Thymus (tissue), 14 donors: ENCODE results near the gene SPATA13. TPM values are rescaled to one million over a fixed set of nuclear protein-coding genes. Genes with fewer than 3 reads are reported as not detected.
"Not testable (repeated sequence)": the region's sequence is repeated elsewhere in the genome, so short reads cannot be mapped to it uniquely, and the experiment has no call there.

Experiments used
- DNase-seq, 9 donors: peaks; one replicate each; pipeline ENCODE4 v3.0.0-alpha.2; 2013; ENCODE audit warnings: low spot score in 9 of 9, low read depth in 6 of 9, missing footprints in 1 of 9
- H3K27ac ChIP-seq, 2 donors: one replicate each; pipeline ENCODE4 v1.5.1; 2013; ENCODE audit warnings: control low read depth in 1 of 2, low read depth in 1 of 2, low read length in 1 of 2, mild to moderate bottlenecking in 1 of 2, moderate library complexity in 1 of 2
- H3K27me3 ChIP-seq, 2 donors: one replicate each; pipeline ENCODE4 v1.5.1; 2013; ENCODE audit warnings: low read length in 1 of 2; ENCODE audit not compliant: control insufficient read depth in 2 of 2, insufficient read depth in 1 of 2
- H3K36me3 ChIP-seq, 2 donors: one replicate each; pipeline ENCODE4 v1.5.1; 2013; ENCODE audit warnings: low read length in 1 of 2, mild to moderate bottlenecking in 1 of 2, moderate library complexity in 1 of 2; ENCODE audit not compliant: control insufficient read depth in 2 of 2, insufficient read depth in 2 of 2
- H3K4me1 ChIP-seq, 2 donors: one replicate each; pipeline ENCODE4 v1.5.1; 2013; ENCODE audit warnings: low read length in 2 of 2; ENCODE audit not compliant: control insufficient read depth in 2 of 2, insufficient read depth in 2 of 2
- H3K4me3 ChIP-seq, 2 donors: one replicate each; pipeline ENCODE4 v1.5.1; 2013; ENCODE audit warnings: low read length in 2 of 2, control low read depth in 1 of 2, mild to moderate bottlenecking in 1 of 2
- H3K9me3 ChIP-seq, 2 donors: one replicate each; pipeline ENCODE4 v1.5.1; 2013; ENCODE audit warnings: low read length in 1 of 2, mild to moderate bottlenecking in 1 of 2; ENCODE audit not compliant: control insufficient read depth in 2 of 2, insufficient read depth in 1 of 2
- WGBS: extraction: QIAGEN DNeasy Blood & Tissue Kit; methylation state at CpG from one replicate; pipeline ENCODE4 v1.1.7; 2013; 5-methylcytosine and 5-hydroxymethylcytosine counted together
- long read RNA-seq, 10 donors: transcript quantifications; one replicate each; lab custom pipeline, GENCODE V29; 2026
- polyA plus RNA-seq: library from polyadenylated mRNA; stranded (reverse); fragments of 200-250 nt; gene quantifications from one replicate; pipeline ENCODE4 v1.2.3, GENCODE V29; 2013
- total RNA-seq: library from RNA; stranded (reverse); fragments of 120-200 nt; gene quantifications from one replicate; pipeline ENCODE4 v1.2.4, GENCODE V29; 2013
- donor health status: healthy.

SPATA13 gene
- total RNA-seq (18.7 TPM), polyA plus RNA-seq (17.0 TPM)
- long read RNA-seq, donor 1: 0 reads
- long read RNA-seq, donor 2: 0 reads
- long read RNA-seq, donor 3, full-length matches to known transcripts: 7 of 13 reads
- long read RNA-seq, donor 3, partial matches to known transcripts: 6 of 13 reads
- long read RNA-seq, donor 3, other reads (novel, unspliced or antisense): 0 of 13 reads
- long read RNA-seq, donor 4, partial matches to known transcripts: 0 of 5 reads
- long read RNA-seq, donor 4, other reads (novel, unspliced or antisense): 0 of 5 reads
- long read RNA-seq, donor 5, partial matches to known transcripts: 0 of 2 reads
- long read RNA-seq, donor 5, other reads (novel, unspliced or antisense): 0 of 2 reads
- long read RNA-seq, donor 6, full-length matches to known transcripts: 2 of 2 reads
- long read RNA-seq, donor 6, partial matches to known transcripts: 0 of 2 reads
- long read RNA-seq, donor 6, other reads (novel, unspliced or antisense): 0 of 2 reads
- long read RNA-seq, donor 7: 0 reads
- long read RNA-seq, donor 8, partial matches to known transcripts: 10 of 11 reads
- long read RNA-seq, donor 8, other reads (novel, unspliced or antisense): 0 of 11 reads
- long read RNA-seq, donor 9, partial matches to known transcripts: 8 of 10 reads
- long read RNA-seq, donor 9, other reads (novel, unspliced or antisense): 0 of 10 reads
- long read RNA-seq, donor 10, full-length matches to known transcripts: 2 of 7 reads
- long read RNA-seq, donor 10, partial matches to known transcripts: 5 of 7 reads
- long read RNA-seq, donor 10, other reads (novel, unspliced or antisense): 0 of 7 reads

GRCh38 chr13:24160458-24161009 lies at the start of gene SPATA13:
Gene SPATA13, plus strand, starts transcription at chr13:24160720. Its CDS starts 62,210 bp downstream, at chr13:24222930.
- WGBS: under 1% methylated on average over 50 of the region's 50 CpGs
- H3K36me3 ChIP-seq: peaks cover 4 to 7% of the 10 kb centered on the region in 2 donors
- H3K27me3 ChIP-seq: peaks cover 0 to 7% of the 10 kb centered on the region in 2 donors
- H3K4me1 ChIP-seq: peaks cover 4 to 22% of the 10 kb centered on the region in 2 donors
- H3K27ac ChIP-seq: peak within 1 kb of the TSS; percentile 24 to 46
- DNase-seq: peak; percentile 66 to 94 (median 89)
- H3K4me3 ChIP-seq: peak within 1 kb of the TSS; percentile 74 to 81
- H3K9me3 ChIP-seq: no peaks in the 10 kb centered on the region

GRCh38 chr13:24112791-24113190 lies 47.7 kb upstream of the SPATA13 start:
- DNase-seq: no peak
- WGBS: 98% methylated on average over 5 of the region's 5 CpGs
- Histone ChIP-seq H3K9me3 (no peaks in the 10 kb centered on the region), H3K36me3 (no peaks in the 10 kb centered on the region), H3K27ac (no peak overlapping the region), H3K4me1 (peaks cover 6 to 11% of the 10 kb centered on the region in 2 donors), H3K4me3 (no peak overlapping the region), H3K27me3 (no peaks in the 10 kb centered on the region)

GRCh38 chr13:24115671-24116070 lies 44.8 kb upstream of the SPATA13 start:
- no peak for DNase-seq
- WGBS: 95% methylated on average over 6 of the region's 6 CpGs
- H3K4me1 ChIP-seq: peaks cover 16 to 39% of the 10 kb centered on the region in 2 donors
- no peaks in the 10 kb centered on the region for H3K9me3 ChIP-seq
- H3K4me3 ChIP-seq: no peak overlapping the region
- no peak overlapping the region for H3K27ac ChIP-seq
- H3K27me3 ChIP-seq: no peaks in the 10 kb centered on the region
- H3K36me3 ChIP-seq: no peaks in the 10 kb centered on the region

- no peaks in the 10 kb centered on the region for H3K27me3 ChIP-seq
- H3K36me3 ChIP-seq: no peaks in the 10 kb centered on the region
- 52% methylated on average over 6 of the region's 6 CpGs for WGBS
- no peak overlapping the region for H3K27ac ChIP-seq
- no peak overlapping the region for H3K4me3 ChIP-seq
- H3K9me3 ChIP-seq: no peaks in the 10 kb centered on the region
- peak in 1 of 9 donors; percentile 55 for DNase-seq
- H3K4me1 ChIP-seq: peaks cover 16 to 40% of the 10 kb centered on the region in 2 donors
Observed at GRCh38 chr13:24116131-24116530, 44.4 kb upstream of the SPATA13 start.

GRCh38 chr13:24118576-24118975 lies 41.9 kb upstream of the SPATA13 start:
- Histone ChIP-seq H3K4me1 (peaks cover 22 to 55% of the 10 kb centered on the region in 2 donors), H3K36me3 (no peaks in the 10 kb centered on the region), H3K4me3 (no peak overlapping the region), H3K27ac (peak overlapping the region in 1 of 2 donors; percentile 6), H3K27me3 (no peaks in the 10 kb centered on the region), H3K9me3 (no peaks in the 10 kb centered on the region)
- 35% methylated on average over 5 of the region's 5 CpGs for WGBS
- DNase-seq: peak in 1 of 9 donors; percentile 54

GRCh38 chr13:24119626-24120508 lies 40.7 kb upstream of the SPATA13 start:
- H3K36me3 ChIP-seq: no peaks in the 10 kb centered on the region
- 95% methylated on average over 11 of the region's 11 CpGs for WGBS
- no peak overlapping the region for H3K27ac ChIP-seq
- H3K4me3 ChIP-seq: no peak overlapping the region
- no peak for DNase-seq
- no peaks in the 10 kb centered on the region for H3K9me3 ChIP-seq
- H3K27me3 ChIP-seq: no peaks in the 10 kb centered on the region
- peaks cover 22 to 57% of the 10 kb centered on the region in 2 donors for H3K4me1 ChIP-seq

- DNase-seq, H3K27ac ChIP-seq, H3K36me3 ChIP-seq, H3K9me3 ChIP-seq, H3K27me3 ChIP-seq, H3K4me3 ChIP-seq: not testable (repeated sequence)
- H3K4me1 ChIP-seq: peaks cover 16 to 51% of the 10 kb centered on the region in 2 donors
- 88% methylated on average over 4 of the region's 4 CpGs for WGBS
Observed at GRCh38 chr13:24122045-24122444, 38.5 kb upstream of the SPATA13 start.

GRCh38 chr13:24122569-24122968 lies 38.0 kb upstream of the SPATA13 start:
- 39% methylated on average over 5 of the region's 5 CpGs for WGBS
- H3K27me3 ChIP-seq: no peaks in the 10 kb centered on the region
- H3K4me1 ChIP-seq: peaks cover 16 to 55% of the 10 kb centered on the region in 2 donors
- peak in 3 of 9 donors; percentile 22 to 64 (median 41) for DNase-seq
- H3K9me3 ChIP-seq: no peaks in the 10 kb centered on the region
- H3K4me3 ChIP-seq: no peak overlapping the region
- peak overlapping the region in 1 of 2 donors; percentile 35 for H3K27ac ChIP-seq
- no peaks in the 10 kb centered on the region for H3K36me3 ChIP-seq
